Bone marrow (tissue), 2 donors: ENCODE results near the gene ARHGAP11A.

ENCODE experiments used
- DNase-seq, 2 donors: peaks; one replicate each; lab custom pipeline; 2025; lab: John Stamatoyannopoulos, UW

Gene ARHGAP11A

GRCh38 chr15:32685576-32685975 lies 70.3 kb downstream of the ARHGAP11A start:
- no peak for DNase-seq

GRCh38 chr15:32687556-32687955 lies 72.3 kb downstream of the ARHGAP11A start:
- DNase-seq = no peak

DNA sequence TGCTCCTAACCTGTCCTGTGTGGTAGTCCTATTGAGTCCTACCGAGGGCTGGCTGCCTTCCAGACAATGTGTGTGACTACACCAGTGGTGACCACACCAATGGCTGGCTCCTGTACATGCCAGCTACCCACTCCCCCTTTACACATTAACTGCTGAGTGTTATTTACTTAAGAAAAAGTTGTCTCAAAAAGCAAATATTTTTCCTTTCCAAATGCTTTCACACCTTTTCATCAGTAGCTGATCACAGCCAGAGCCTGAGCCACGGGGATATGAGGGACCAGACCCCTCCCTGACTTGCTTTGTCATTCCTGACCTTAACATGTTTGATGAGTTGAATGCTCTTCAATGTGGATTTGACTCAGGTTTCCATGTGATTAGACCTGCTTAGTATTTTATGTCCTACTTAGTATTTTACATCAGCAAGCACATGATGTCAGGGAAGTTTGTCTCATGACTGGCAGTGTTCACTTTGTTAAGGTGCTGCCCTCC lies 72.9 kb downstream of the ARHGAP11A start:
- no peak for DNase-seq
